GM12872 (cell line): ENCODE results near the gene KLHL36.

ENCODE experiments used
- TF ChIP-seq, protein P1 (sequence below): IDR thresholded peaks from 3 replicates; pipeline ENCODE4 v1.5.1; 2011; ENCODE audit warnings: low read depth, mild to moderate bottlenecking, low read length, moderate library complexity; ENCODE audit not compliant: insufficient read depth

Gene KLHL36

DNA sequence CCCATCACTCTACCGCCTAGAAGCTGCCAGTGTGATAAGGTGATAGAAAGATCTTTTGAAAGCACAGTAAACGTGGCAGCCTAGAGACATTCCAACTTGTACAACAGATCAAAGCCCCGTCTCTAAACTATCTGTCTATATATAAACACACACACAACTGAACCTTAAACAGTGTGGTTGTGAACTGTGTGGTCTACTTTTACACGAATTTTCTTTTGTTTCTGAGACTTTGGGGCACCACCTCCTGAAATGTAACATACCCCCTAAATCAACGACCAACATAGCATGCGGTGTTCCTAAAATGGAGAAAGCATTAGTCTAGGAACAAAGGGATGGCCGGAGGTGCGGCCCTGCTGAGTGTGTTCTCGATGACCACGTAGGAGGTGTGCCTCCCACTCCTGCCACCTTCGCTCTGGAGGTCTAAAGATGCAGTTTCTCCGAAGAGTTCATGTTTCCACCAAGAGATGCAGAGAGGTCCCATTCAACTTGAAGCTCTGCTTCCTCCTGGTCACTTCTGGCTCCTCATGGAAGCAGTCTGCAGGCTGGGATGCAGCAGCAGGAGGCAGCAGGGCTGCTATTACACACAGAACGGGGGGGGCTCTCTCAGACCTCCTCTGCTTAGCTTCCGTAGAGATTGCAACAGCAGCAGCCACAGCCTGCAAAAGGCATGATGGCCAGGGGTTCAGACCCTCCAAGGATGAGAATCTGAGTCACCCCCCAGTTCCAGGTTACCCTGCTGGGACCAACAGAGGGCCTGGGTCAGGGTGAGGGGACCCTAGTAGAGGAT is 28.9 kb downstream of the KLHL36 start:
- TF ChIP-seq, protein P1, sequence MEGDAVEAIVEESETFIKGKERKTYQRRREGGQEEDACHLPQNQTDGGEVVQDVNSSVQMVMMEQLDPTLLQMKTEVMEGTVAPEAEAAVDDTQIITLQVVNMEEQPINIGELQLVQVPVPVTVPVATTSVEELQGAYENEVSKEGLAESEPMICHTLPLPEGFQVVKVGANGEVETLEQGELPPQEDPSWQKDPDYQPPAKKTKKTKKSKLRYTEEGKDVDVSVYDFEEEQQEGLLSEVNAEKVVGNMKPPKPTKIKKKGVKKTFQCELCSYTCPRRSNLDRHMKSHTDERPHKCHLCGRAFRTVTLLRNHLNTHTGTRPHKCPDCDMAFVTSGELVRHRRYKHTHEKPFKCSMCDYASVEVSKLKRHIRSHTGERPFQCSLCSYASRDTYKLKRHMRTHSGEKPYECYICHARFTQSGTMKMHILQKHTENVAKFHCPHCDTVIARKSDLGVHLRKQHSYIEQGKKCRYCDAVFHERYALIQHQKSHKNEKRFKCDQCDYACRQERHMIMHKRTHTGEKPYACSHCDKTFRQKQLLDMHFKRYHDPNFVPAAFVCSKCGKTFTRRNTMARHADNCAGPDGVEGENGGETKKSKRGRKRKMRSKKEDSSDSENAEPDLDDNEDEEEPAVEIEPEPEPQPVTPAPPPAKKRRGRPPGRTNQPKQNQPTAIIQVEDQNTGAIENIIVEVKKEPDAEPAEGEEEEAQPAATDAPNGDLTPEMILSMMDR: no peak

DNA sequence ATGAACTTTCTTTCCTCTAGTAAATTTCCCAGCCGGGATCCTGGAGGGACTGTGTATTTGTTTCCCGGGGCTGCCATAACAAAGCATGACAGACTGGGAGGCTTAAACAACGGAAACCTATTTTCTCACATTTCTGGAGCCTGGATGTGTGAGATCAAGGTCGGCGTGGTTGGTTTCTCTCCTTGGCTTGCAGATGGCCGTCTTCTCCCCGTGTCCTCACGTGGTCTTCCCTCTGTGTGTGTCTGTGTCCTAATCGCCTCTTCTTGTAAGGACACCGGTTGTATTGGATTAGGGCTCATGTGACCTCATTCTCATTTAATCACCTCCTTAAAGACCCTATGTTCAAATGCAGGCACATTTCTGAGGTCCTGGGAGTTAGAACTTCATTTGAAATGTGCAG is 29.5 kb downstream of the KLHL36 start:
- TF ChIP-seq, protein P1: no peak

DNA sequence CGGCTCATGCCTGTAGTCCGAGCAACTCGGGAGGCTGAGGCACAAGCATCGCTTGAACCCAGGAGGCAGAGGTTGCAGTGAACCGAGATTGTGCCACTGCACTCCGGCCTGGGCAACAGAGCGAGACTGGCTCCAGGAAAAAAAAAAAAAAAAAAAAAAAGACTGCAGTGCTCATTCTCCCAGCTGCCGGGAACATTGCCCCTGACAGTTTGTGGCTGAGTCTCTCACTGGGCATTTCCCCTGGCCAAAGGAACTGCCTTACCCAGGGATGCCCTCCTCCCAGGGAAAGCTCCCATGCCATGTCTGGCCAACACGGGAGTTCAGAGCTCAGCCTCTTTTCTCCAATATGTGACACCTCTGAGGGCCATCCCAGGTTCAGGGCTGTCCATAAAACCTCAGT is 30.2 kb downstream of the KLHL36 start:
- TF ChIP-seq, protein P1: no peak

DNA sequence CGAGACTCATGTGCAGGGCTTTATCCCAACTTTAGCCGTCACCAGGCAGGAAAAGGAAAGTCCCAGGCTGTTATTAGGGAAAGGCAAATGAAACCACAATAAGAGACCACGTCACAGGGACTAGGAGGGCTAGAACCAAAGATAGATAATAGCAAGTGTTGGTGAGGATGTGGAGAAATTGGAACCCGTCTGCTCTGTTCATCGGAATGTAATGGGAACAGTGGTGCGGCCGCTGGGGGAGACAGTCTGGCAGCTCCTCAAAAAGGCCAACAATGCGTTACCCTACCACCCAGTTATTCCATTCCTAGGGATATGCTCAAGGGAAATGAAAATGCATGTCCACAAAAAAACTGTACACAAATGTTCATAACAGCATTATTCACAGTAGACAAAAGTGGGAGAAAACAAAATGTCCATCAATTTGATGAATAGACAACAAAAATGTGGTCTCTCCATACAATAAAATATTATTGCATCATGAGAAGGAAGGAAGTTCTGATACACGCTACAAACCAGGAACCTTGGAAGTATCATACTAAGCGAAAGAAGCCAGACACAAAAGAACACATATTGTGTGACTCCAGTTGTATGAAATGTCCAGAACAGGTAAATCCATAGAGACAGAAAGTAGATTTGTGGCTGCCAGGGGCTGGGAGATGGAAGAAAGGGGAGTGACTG is 32.0 kb downstream of the KLHL36 start:
- TF ChIP-seq, protein P1: no peak

DNA sequence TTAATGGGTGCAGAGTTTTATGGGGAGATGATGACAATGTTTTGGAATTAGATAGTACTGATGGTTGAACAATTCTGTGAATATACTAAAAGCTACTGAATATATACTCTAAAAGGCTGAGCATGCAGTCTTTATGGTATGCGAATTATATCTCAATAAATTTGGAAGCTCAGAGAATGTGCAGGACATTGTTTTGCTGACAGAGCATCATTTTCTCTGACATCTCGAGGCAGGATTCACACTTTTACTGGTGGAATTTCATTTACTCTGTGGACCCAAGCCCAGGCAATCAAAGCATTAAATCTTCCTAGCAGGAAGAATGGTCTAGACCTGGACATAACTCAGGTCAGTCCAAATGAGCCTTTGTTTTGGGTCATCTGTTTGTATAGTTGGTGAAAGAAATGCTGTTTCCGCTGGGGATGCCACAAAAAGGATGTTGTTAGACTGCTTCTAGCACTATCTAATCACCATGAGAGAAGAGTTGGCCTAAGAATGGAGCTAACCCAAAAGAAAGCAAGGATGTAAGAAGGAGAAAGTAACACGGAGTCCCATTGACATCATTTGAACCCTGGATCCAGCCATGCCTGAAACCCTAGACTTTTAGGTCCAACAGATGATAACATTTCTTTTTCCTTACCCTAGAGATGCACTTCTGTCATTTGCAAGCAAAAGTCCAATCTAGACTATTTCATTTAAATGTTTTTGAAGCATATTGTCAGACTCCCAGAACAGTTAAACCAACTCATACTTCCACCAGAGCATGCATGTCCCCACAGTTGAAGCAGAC is 32.7 kb downstream of the KLHL36 start:
- TF ChIP-seq, protein P1: no peak

DNA sequence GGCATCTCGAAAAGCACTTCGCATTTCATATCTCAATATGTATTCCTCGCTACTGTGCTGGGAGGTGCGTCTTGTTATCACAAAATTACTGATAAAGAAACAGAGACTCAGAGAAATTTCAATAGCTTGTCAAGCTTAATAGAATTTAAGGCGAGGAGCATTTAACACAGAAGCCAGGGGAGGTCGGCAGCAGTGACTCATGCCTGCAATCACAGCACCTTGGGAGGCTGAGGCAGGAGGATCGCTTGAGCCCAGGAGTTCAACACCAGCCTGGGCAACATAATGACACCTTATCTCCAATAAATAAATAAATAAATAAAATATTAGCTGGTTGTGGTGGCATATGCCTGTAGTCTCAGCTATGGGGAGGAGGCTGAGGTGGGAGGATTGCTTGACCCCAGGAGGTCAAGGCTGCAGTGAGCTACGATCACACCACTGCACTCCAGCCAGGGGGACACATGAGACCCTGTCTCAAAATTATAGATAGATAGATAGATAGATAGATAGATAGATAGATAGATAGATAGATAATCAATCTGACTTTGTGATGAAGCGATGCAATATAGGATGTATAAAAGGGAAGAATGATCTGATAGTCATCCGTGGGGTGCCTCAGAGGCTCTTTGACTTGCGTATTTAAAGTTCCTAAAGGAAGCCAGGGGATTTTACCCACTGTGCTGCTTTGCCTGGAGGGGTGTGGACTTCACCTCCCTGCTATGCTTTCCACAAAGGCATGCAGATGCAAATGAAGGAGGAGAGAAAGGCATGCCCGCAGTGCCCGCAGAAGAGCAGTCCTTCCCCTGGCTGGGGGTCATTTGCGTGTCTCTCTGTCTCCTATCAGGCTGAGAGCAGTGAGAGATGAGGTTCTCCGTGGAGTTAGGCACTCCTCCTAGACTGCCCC is 35.6 kb downstream of the KLHL36 start:
- TF ChIP-seq, protein P1: no peak

DNA sequence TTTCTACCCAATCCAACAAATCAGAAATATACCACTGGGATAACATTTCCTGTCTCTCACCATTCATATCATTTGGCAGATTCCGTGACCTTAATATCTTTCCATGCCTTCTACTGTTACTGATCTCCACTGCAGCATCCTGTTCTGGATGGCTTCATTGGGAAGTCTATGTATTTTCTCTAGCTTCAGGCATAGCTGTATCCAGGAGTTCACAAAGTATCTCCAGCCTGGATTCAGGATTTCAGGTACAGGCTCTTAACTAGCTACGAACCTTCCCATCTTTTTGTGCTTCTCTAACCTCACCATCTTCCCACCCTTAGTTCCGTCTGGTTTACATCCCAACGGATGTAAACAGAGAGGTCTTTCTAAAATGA is 36.3 kb downstream of the KLHL36 start:
- TF ChIP-seq, protein P1: no peak
